ENCODE measurements around the gene GDE1.

GRCh38 chr16:19524616-19525384, 2.9 kb upstream of the GDE1 start:
- TF ChIP-seq CTCF (IDR thresholded peaks at IDR 0.05) (no peak), POLR2A (IDR thresholded peaks at IDR 0.05) (no peak)

Data from esophagus squamous epithelium (tissue), 4 donors.